Panc1 (cell line): ENCODE data around the gene WNT5B. TPM values are rescaled to one million over a fixed set of nuclear protein-coding genes. Genes with fewer than 3 reads are reported as not detected.

Source experiments
- ATAC-seq: fragments of 200-7000 bp; cut with Tn5 transposase; 2 replicates; pipeline ENCODE4 v1.9.1; 2020; ENCODE audit warnings: mild to moderate bottlenecking, moderate library complexity
- BruUV-seq: library from RNA; stranded (reverse); fragments of 400-500 nt; replicated peaks from 2 replicates; lab custom pipeline; 2021; lab: Mats Ljungman, UMichigan
- CTCF ChIA-PET: fragments of 300-600 bp; sonication (Branson Sonifier 250); formaldehyde crosslinking; loops from one replicate; lab custom pipeline; 2022; ENCODE audit warnings: antibody characterized with exemption; lab: Charles Lee
- POLR2A ChIA-PET: fragments of 300-600 bp; sonication (Branson Sonifier 250); formaldehyde crosslinking; loops from one replicate; lab custom pipeline; 2022; ENCODE audit warnings: antibody characterized with exemption; lab: Charles Lee
- DNase-seq: peaks from one replicate; pipeline ENCODE4 v3.0.0-alpha.2; 2010; ENCODE audit warnings: low read depth, low spot score
- H3K27ac ChIP-seq: 2 replicates; pipeline ENCODE4 v1.5.1; 2011; ENCODE audit warnings: mild to moderate bottlenecking, low read length, inconsistent platforms
- H3K27me3 ChIP-seq: fragments of 200-500 bp; sonication (Bioruptor generic); 2 replicates; pipeline ENCODE4 v1.6.0; 2014; ENCODE audit warnings: low read length, inconsistent platforms; ENCODE audit not compliant: control insufficient read depth, insufficient read depth
- H3K36me3 ChIP-seq: fragments of 200-500 bp; sonication (Bioruptor generic); 2 replicates; pipeline ENCODE4 v1.5.1; 2014; ENCODE audit warnings: inconsistent platforms, mild to moderate bottlenecking, low read length, moderate library complexity; ENCODE audit not compliant: control insufficient read depth, insufficient read depth
- H3K4me1 ChIP-seq: 2 replicates; pipeline ENCODE4 v1.5.1; 2011; ENCODE audit warnings: inconsistent platforms, mild to moderate bottlenecking, low read length, moderate library complexity; ENCODE audit not compliant: control insufficient read depth, insufficient read depth
- H3K4me3 ChIP-seq, 2 experiments: 2 replicates each; pipeline ENCODE4 v1.5.1; 2011 to 2012; ENCODE audit warnings: low read depth in 2 of 2, low read length in 2 of 2, mild to moderate bottlenecking in 2 of 2, inconsistent platforms in 1 of 2, moderate library complexity in 1 of 2
- H3K9me3 ChIP-seq: fragments of 200-500 bp; sonication (Bioruptor generic); 2 replicates; pipeline ENCODE4 v1.5.1; 2014; ENCODE audit warnings: low read depth, mild to moderate bottlenecking, inconsistent platforms, low read length, moderate library complexity; ENCODE audit not compliant: control insufficient read depth, insufficient read depth
- POLR2AphosphoS5 ChIP-seq: IDR thresholded peaks from 2 replicates; pipeline ENCODE4 v1.6.1; 2012; ENCODE audit warnings: mild to moderate bottlenecking, low read depth, low read length, moderate library complexity
- SIN3A ChIP-seq: IDR thresholded peaks from 2 replicates; pipeline ENCODE4 v1.6.1; 2012; ENCODE audit warnings: low read depth, mild to moderate bottlenecking, low read length, moderate library complexity, borderline replicate concordance; ENCODE audit not compliant: insufficient read depth
- TCF7L2 ChIP-seq: IDR thresholded peaks from 2 replicates; pipeline ENCODE4 v1.6.1; 2011; ENCODE audit warnings: mild to moderate bottlenecking, low read depth, low read length, inconsistent platforms
- in situ Hi-C: cut with HindIII; loops from 2 replicates; pipeline ENCODE4 v1.10.0; 2016; ENCODE audit warnings: low sequenced_read_pairs, low pct_unique_long_range_greater_than_20kb
- intact Hi-C: fragments of 100-400 bp; cut with micrococcal nuclease; formaldehyde crosslinking; loops from one replicate; pipeline ENCODE4 v1.10.0; 2022; ENCODE audit not compliant: unreplicated experiment
- total RNA-seq: library from RNA; stranded (reverse); gene quantifications from one replicate; pipeline ENCODE4 v1.2.1, GENCODE V29; 2021; ENCODE audit not compliant: unreplicated experiment
- TF ChIP-seq, protein P1 (sequence below), 2 experiments: IDR thresholded peaks; 2 replicates each; pipeline ENCODE4 v1.6.1; 2011 to 2012; ENCODE audit warnings: low read depth in 2 of 2, control low read depth in 1 of 2, low read length in 1 of 2, mild to moderate bottlenecking in 1 of 2, moderate library complexity in 1 of 2; ENCODE audit not compliant: insufficient read depth in 1 of 2
- TF ChIP-seq, protein P2 (sequence below): fragments of 450-650 bp; IDR thresholded peaks from 2 replicates; pipeline ENCODE4 v1.5.1; 2017; ENCODE audit warnings: mild to moderate bottlenecking

WNT5B gene
- total RNA-seq, 1 experiment from 2014 or later, result 36.9 TPM

DNA sequence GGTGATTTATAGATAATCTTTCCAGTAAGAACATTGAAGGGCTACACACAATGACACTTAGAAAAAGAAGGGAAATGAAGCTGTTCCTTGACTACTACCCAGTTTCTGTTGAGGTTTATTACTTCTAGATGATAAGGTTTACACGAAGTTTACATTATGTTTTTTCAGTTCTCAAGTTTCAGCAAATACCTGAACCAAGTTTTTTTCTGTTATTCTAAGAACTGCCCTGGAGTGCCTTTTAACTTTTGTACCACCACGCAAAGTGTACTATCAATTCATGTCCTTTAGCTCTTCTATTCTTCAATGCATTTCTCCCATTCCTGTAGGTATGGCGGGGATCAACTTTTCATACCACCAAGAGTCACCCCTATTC is 40.5 kb upstream of the WNT5B start:
- no peak for DNase-seq
- intact Hi-C loops, result no loop called here
- H3K27ac ChIP-seq, result peak overlapping the region; percentile 70; the same call in 1 of the 2 replicates
- ChIA-PET CTCF (no interaction called here), POLR2A (no interaction called here)
- H3K36me3 ChIP-seq, result no peaks in the 10 kb centered on the region
- H3K9me3 ChIP-seq, result no peaks in the 10 kb centered on the region
- ATAC-seq, result no peak
- peaks cover 46% of the 10 kb centered on the region for H3K4me1 ChIP-seq
- TF ChIP-seq POLR2AphosphoS5 (no peak), TCF7L2 (no peak), SIN3A (no peak)
- TF ChIP-seq, protein P1, sequence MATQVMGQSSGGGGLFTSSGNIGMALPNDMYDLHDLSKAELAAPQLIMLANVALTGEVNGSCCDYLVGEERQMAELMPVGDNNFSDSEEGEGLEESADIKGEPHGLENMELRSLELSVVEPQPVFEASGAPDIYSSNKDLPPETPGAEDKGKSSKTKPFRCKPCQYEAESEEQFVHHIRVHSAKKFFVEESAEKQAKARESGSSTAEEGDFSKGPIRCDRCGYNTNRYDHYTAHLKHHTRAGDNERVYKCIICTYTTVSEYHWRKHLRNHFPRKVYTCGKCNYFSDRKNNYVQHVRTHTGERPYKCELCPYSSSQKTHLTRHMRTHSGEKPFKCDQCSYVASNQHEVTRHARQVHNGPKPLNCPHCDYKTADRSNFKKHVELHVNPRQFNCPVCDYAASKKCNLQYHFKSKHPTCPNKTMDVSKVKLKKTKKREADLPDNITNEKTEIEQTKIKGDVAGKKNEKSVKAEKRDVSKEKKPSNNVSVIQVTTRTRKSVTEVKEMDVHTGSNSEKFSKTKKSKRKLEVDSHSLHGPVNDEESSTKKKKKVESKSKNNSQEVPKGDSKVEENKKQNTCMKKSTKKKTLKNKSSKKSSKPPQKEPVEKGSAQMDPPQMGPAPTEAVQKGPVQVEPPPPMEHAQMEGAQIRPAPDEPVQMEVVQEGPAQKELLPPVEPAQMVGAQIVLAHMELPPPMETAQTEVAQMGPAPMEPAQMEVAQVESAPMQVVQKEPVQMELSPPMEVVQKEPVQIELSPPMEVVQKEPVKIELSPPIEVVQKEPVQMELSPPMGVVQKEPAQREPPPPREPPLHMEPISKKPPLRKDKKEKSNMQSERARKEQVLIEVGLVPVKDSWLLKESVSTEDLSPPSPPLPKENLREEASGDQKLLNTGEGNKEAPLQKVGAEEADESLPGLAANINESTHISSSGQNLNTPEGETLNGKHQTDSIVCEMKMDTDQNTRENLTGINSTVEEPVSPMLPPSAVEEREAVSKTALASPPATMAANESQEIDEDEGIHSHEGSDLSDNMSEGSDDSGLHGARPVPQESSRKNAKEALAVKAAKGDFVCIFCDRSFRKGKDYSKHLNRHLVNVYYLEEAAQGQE (IDR thresholded peaks at IDR 0.05; ENCODE audit: insufficient read depth in 1 of 2, low read depth in 2 of 2, low read length in 1 of 2), result no peak
- TF ChIP-seq, protein P2, sequence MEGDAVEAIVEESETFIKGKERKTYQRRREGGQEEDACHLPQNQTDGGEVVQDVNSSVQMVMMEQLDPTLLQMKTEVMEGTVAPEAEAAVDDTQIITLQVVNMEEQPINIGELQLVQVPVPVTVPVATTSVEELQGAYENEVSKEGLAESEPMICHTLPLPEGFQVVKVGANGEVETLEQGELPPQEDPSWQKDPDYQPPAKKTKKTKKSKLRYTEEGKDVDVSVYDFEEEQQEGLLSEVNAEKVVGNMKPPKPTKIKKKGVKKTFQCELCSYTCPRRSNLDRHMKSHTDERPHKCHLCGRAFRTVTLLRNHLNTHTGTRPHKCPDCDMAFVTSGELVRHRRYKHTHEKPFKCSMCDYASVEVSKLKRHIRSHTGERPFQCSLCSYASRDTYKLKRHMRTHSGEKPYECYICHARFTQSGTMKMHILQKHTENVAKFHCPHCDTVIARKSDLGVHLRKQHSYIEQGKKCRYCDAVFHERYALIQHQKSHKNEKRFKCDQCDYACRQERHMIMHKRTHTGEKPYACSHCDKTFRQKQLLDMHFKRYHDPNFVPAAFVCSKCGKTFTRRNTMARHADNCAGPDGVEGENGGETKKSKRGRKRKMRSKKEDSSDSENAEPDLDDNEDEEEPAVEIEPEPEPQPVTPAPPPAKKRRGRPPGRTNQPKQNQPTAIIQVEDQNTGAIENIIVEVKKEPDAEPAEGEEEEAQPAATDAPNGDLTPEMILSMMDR, result no peak
- no TSS peak for BruUV-seq
- no peak overlapping the region for H3K4me3 ChIP-seq
- in situ Hi-C loops, result no loop called here
- H3K27me3 ChIP-seq, result no peaks in the 10 kb centered on the region

DNA sequence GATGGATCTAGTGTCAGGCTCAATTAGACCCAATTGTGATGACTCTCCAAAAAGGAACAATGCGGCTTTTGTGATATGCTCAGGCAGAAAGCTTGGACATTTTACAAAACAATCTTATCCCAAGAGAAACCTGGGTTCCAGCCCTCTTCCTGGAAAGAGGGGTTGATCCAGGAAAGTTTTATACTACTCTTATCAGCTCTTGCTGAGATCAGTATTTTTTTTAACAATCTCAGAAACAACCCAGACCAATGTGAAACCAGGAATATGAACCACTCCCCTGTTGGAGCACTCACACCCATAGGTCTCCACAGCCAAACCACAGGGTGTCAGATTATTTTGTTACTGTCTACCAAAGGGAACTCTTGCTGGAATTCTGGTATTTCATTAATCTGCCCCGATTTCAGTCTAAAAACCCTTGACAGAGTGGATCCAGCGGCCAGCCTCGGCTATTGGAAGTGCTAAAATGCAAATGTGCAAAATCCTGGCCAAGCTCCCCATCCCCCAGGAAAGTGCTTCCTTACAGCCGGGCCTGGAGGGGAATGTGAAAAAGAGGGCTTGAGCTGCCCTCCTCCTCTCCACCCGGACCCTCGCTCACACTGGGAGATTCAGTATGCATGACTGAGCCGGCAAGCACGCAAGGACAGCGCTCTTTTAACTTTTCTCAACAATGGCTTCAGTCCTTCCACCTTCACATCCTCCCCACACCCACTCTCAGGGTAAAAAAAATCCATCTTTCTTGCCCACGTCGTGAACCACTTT is 38.6 kb upstream of the WNT5B start:
- Histone ChIP-seq H3K27ac (peak overlapping the region; percentile 81), H3K9me3 (no peaks in the 10 kb centered on the region), H3K27me3 (no peaks in the 10 kb centered on the region), H3K4me1 (peaks cover 46% of the 10 kb centered on the region), H3K4me3 (peak overlapping the region; percentile 39 to 50), H3K36me3 (no peaks in the 10 kb centered on the region)
- no TSS peak for BruUV-seq
- in situ Hi-C loops, result no loop called here
- ATAC-seq, result no peak
- ChIA-PET POLR2A (no interaction called here), CTCF (no interaction called here)
- intact Hi-C loops, result no loop called here
- DNase-seq, result no peak
- no peak for TF ChIP-seq SIN3A
- no peak for TF ChIP-seq TCF7L2
- TF ChIP-seq, protein P1 (IDR thresholded peaks at IDR 0.05; ENCODE audit: insufficient read depth in 1 of 2, low read depth in 2 of 2, low read length in 1 of 2), result no peak
- TF ChIP-seq POLR2AphosphoS5, result no peak
- TF ChIP-seq, protein P2, result no peak
